Skeletal muscle satellite cell (primary cell): ENCODE results near the gene LIMS4. TPM values are rescaled to one million over a fixed set of nuclear protein-coding genes. Genes with fewer than 3 reads are reported as not detected.
"Not testable (repeated sequence)": the region's sequence is repeated elsewhere in the genome, so short reads cannot be mapped to it uniquely, and the experiment has no call there.

Source experiments
- H3K27me3 ChIP-seq: 2 replicates; pipeline ENCODE4 v1.7.0; 2013; ENCODE audit warnings: low read length; ENCODE audit not compliant: control insufficient read depth, insufficient read depth
- H3K36me3 ChIP-seq: 2 replicates; pipeline ENCODE4 v1.7.0; 2013; ENCODE audit warnings: mild to moderate bottlenecking, control low read depth, low read length; ENCODE audit not compliant: insufficient read depth
- H3K4me1 ChIP-seq: 2 replicates; pipeline ENCODE4 v1.7.0; 2013; ENCODE audit warnings: low read length; ENCODE audit not compliant: control insufficient read depth, insufficient read depth
- H3K4me2 ChIP-seq: 2 replicates; pipeline ENCODE4 v1.7.0; 2013; ENCODE audit warnings: mild to moderate bottlenecking, low read length
- H3K4me3 ChIP-seq: 2 replicates; pipeline ENCODE4 v1.7.0; 2013; ENCODE audit warnings: low read length
- H3K9ac ChIP-seq: 2 replicates; pipeline ENCODE4 v1.7.0; 2013; ENCODE audit warnings: mild to moderate bottlenecking, low read depth, low read length, moderate library complexity
- H3K9me3 ChIP-seq: replicated peaks from 2 replicates; pipeline ENCODE4 v1.7.0; 2013; ENCODE audit warnings: mild to moderate bottlenecking, control low read depth, low read length
- total RNA-seq: library from RNA; depleted of rRNA; stranded (reverse); fragments of >200 nt; gene quantifications from 2 replicates; pipeline ENCODE4 v1.2.3, GENCODE V29; 2012; rRNA removed

Gene LIMS4
- total RNA-seq = 6.1 and 7.4 TPM in 2 replicates

GRCh38 chr2:110472171-110473058 lies at the start of gene LIMS4:
TSS of gene LIMS4 (minus strand) at chr2:110472816. CDS start at chr2:110472778, 38 bp downstream.
- H3K36me3 ChIP-seq, H3K9ac ChIP-seq, H3K4me1 ChIP-seq, H3K4me2 ChIP-seq, H3K4me3 ChIP-seq, H3K9me3 ChIP-seq, H3K27me3 ChIP-seq: not testable (repeated sequence)

DNA sequence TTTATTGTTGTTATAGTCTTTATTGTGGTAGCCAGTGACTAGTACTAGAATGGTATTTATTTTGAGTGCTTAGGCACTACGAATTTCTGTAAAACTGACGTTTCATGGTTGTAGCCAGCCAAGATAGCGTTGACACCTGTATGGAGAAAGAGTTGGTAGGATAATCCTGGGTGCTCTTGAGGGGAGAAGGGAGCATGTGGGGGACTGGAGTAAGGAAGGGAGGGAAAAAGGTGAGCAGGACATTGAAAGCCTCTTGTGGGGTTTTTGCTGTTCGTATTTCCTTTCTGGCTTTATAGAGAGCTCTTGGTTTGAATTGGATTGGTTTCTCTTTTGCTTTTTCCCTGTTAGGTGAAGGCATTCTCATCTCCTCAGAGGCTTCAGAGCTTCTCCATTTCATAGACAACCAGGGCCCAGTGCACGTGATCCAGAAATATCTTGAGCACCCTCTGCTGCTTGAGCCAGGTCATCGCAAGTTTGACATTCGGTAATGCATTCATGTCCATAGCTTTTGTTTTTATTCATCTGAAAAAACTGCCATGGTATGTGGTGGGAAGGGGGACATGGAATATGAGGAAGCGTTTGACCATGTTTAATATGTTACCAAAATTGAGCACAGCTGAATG lies 27.2 kb upstream of the LIMS4 start:
- H3K27me3 ChIP-seq, H3K36me3 ChIP-seq, H3K4me2 ChIP-seq, H3K9me3 ChIP-seq, H3K9ac ChIP-seq, H3K4me3 ChIP-seq, H3K4me1 ChIP-seq: not testable (repeated sequence)

- not testable (repeated sequence) for H3K27me3 ChIP-seq, H3K4me3 ChIP-seq, H3K9me3 ChIP-seq, H3K4me1 ChIP-seq, H3K36me3 ChIP-seq, H3K9ac ChIP-seq, H3K4me2 ChIP-seq
These were observed 23.4 kb upstream of the LIMS4 start for GRCh38 chr2:110496027-110496426.

- H3K4me3 ChIP-seq = not testable (repeated sequence)
These were observed 21.9 kb upstream of the LIMS4 start for GRCh38 chr2:110494488-110494887.

GRCh38 chr2:110488991-110489390 lies 16.4 kb upstream of the LIMS4 start:
- H3K9ac ChIP-seq, H3K27me3 ChIP-seq, H3K9me3 ChIP-seq, H3K4me2 ChIP-seq, H3K4me3 ChIP-seq, H3K36me3 ChIP-seq, H3K4me1 ChIP-seq: not testable (repeated sequence)

More at GRCh38 chr2:110494488-110494887, 21.9 kb upstream of the LIMS4 start:
- not testable (repeated sequence) for H3K9ac ChIP-seq, H3K4me1 ChIP-seq, H3K36me3 ChIP-seq, H3K27me3 ChIP-seq, H3K4me2 ChIP-seq, H3K9me3 ChIP-seq

DNA sequence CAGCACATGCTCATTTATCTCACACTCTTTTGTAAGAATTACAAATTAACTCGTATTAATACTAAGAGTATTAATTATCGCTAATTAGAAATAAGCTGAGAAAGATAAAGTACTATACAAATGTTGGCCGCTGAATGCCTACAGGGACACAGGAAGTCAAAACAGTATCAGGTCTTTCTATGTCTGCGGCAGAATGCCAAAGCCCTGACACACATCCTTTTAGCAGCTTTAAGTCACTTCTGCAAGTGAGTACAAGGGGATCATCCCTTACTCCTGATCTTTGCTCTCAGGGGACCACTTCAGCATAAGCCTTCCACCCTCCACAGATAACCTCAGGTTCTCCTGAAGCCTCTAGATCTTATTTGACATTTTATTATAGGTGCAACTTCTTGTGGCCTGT lies 10.1 kb upstream of the LIMS4 start:
- not testable (repeated sequence) for H3K4me1 ChIP-seq, H3K27me3 ChIP-seq, H3K4me3 ChIP-seq, H3K9ac ChIP-seq, H3K4me2 ChIP-seq, H3K9me3 ChIP-seq, H3K36me3 ChIP-seq

- not testable (repeated sequence) for H3K9me3 ChIP-seq, H3K36me3 ChIP-seq, H3K4me1 ChIP-seq
These were observed 8.6 kb upstream of the LIMS4 start for GRCh38 chr2:110481200-110481599.

GRCh38 chr2:110480084-110480483 lies 7.5 kb upstream of the LIMS4 start:
- not testable (repeated sequence) for H3K4me3 ChIP-seq, H3K9ac ChIP-seq, H3K4me2 ChIP-seq, H3K36me3 ChIP-seq, H3K4me1 ChIP-seq, H3K27me3 ChIP-seq, H3K9me3 ChIP-seq

More at GRCh38 chr2:110481200-110481599, 8.6 kb upstream of the LIMS4 start:
- H3K4me2 ChIP-seq, H3K27me3 ChIP-seq, H3K9ac ChIP-seq, H3K4me3 ChIP-seq: not testable (repeated sequence)

- H3K27me3 ChIP-seq, H3K4me1 ChIP-seq, H3K4me3 ChIP-seq, H3K9ac ChIP-seq, H3K4me2 ChIP-seq, H3K9me3 ChIP-seq, H3K36me3 ChIP-seq: not testable (repeated sequence)
These were observed 4.8 kb upstream of the LIMS4 start for GRCh38 chr2:110477370-110477769.

DNA sequence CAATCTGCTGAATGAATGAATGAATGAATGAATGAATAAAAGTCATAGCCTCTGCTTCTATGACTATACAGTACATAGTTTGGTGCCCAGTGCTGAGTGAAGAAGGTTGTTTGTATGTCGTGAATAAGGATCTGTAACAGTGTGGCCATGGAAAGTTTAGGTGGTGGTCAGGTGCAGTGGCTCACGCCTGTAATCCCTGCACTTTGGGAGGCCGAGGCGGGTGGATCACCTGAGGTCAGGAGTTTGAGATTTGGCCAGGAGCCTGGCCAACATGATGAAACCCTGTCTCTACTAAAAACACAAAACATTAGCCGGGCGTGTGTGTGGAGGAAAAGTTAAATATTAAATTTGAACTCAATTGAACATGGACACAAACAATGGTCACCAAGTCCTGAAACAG lies 4.3 kb upstream of the LIMS4 start:
- not testable (repeated sequence) for H3K4me3 ChIP-seq, H3K36me3 ChIP-seq, H3K4me1 ChIP-seq, H3K9ac ChIP-seq, H3K27me3 ChIP-seq, H3K4me2 ChIP-seq, H3K9me3 ChIP-seq

- H3K9ac ChIP-seq, H3K4me2 ChIP-seq, H3K9me3 ChIP-seq, H3K36me3 ChIP-seq, H3K4me3 ChIP-seq, H3K4me1 ChIP-seq, H3K27me3 ChIP-seq: not testable (repeated sequence)
These were observed 3.2 kb upstream of the LIMS4 start for GRCh38 chr2:110475627-110476359.
